Lung (tissue), 12 donors: ENCODE data around the gene CD226. TPM values are rescaled to one million over a fixed set of nuclear protein-coding genes. Genes with fewer than 3 reads are reported as not detected.
"Not testable (repeated sequence)": the region's sequence is repeated elsewhere in the genome, so short reads cannot be mapped to it uniquely, and the experiment has no call there.

ENCODE experiments used
- ATAC-seq: fragments of 200-7000 bp; cut with Tn5 transposase; one replicate; pipeline ENCODE4 v1.9.1; 2020; ENCODE audit warnings: moderate number of reproducible peaks; ENCODE audit not compliant: insufficient read depth, low FRiP score
- DNase-seq, 3 donors: peaks; one replicate each; pipeline ENCODE4 v3.0.0-alpha.2; 2013 to 2017
- H3K27ac ChIP-seq, 2 donors: one replicate each; pipeline ENCODE4 v1.5.1; 2013; ENCODE audit warnings: mild to moderate bottlenecking in 2 of 2, moderate library complexity in 2 of 2, control low read depth in 1 of 2, inconsistent platforms in 1 of 2, low read depth in 1 of 2, low read length in 1 of 2
- H3K27me3 ChIP-seq, 3 donors: one replicate each; pipeline ENCODE4 v1.5.1; 2013; ENCODE audit warnings: low read length in 2 of 3; ENCODE audit not compliant: control insufficient read depth in 3 of 3, insufficient read depth in 3 of 3
- H3K36me3 ChIP-seq, 4 donors: one replicate each; pipeline ENCODE4 v1.5.1; 2013; ENCODE audit warnings: low read length in 4 of 4, mild to moderate bottlenecking in 1 of 4, moderate library complexity in 1 of 4; ENCODE audit not compliant: control insufficient read depth in 4 of 4, insufficient read depth in 4 of 4
- H3K4me1 ChIP-seq, 5 donors: one replicate each; pipeline ENCODE4 v1.5.1; 2013; ENCODE audit warnings: low read length in 5 of 5, mild to moderate bottlenecking in 2 of 5, moderate library complexity in 1 of 5; ENCODE audit not compliant: control insufficient read depth in 5 of 5, insufficient read depth in 5 of 5
- H3K4me3 ChIP-seq: one replicate; pipeline ENCODE4 v1.5.1; 2013; ENCODE audit warnings: mild to moderate bottlenecking, control low read depth, moderate library complexity
- H3K9ac ChIP-seq, 2 donors: one replicate each; pipeline ENCODE4 v1.5.1; 2013; ENCODE audit warnings: low read length in 2 of 2, control low read depth in 1 of 2; ENCODE audit not compliant: insufficient read depth in 1 of 2
- H3K9me3 ChIP-seq, 4 donors: one replicate each; pipeline ENCODE4 v1.5.1; 2013; ENCODE audit warnings: low read length in 3 of 4, mild to moderate bottlenecking in 1 of 4, moderate library complexity in 1 of 4; ENCODE audit not compliant: control insufficient read depth in 4 of 4, insufficient read depth in 3 of 4
- CTCF ChIP-seq: IDR thresholded peaks from 2 replicates; pipeline ENCODE4 v1.5.1; 2012; ENCODE audit warnings: mild to moderate bottlenecking; ENCODE audit errors: control extremely low read depth, extremely low read depth
- WGBS, 2 donors: extraction: QIAGEN DNeasy Blood & Tissue Kit; methylation state at CpG; one replicate each; pipeline ENCODE4 v1.1.7; 2013; 5-methylcytosine and 5-hydroxymethylcytosine counted together
- polyA plus RNA-seq, 2 donors: library from polyadenylated mRNA; stranded (reverse); fragments of 200-250 nt; gene quantifications; one replicate each; pipeline ENCODE4 v1.2.1, GENCODE V29; 2013
- total RNA-seq, 2 donors: library from RNA; depleted of rRNA in 1 of 2; stranded (reverse); fragments of >200 nt in 1 of 2; gene quantifications; one replicate each; pipeline ENCODE4 v1.2.1, GENCODE V29; 2014 to 2021
- donor health status: control.
- donor health status: control.
- donor health status: Bipolar disorder and iron deficiency.
- donor health status: healthy.
- donor health status: DM: yes; HTN: yes; CAD: no.

Gene CD226
- total and polyA plus RNA-seq, 4 donors, result 0.49 to 6.3 (median 2.7) TPM

- DNase-seq (no peak), ATAC-seq (no peak)
- Histone ChIP-seq H3K4me3 (no peak overlapping the region), H3K27me3 (no peaks in the 10 kb centered on the region), H3K9me3 (no peaks in the 10 kb centered on the region), H3K36me3 (peaks cover 0 to 4% (median 1%) of the 10 kb centered on the region in 4 donors), H3K27ac (no peak overlapping the region), H3K4me1 (peaks cover 0 to 5% (median 0%) of the 10 kb centered on the region in 5 donors), H3K9ac (no peak overlapping the region)
- 94 to 95% methylated on average over 3 of the region's 3 CpGs for WGBS, 2 donors
- no peak for TF ChIP-seq CTCF
Measured at GRCh38 chr18:69838620-69839411, 108.9 kb downstream of the CD226 start.

- WGBS, 2 donors, result 96 to 98% methylated on average over 1 of the region's 1 CpG
- no peaks in the 10 kb centered on the region for H3K27me3 ChIP-seq
- no peak overlapping the region for H3K4me3 ChIP-seq
- H3K9me3 ChIP-seq, result no peaks in the 10 kb centered on the region
- H3K9ac ChIP-seq, result no peak overlapping the region
- peaks cover 0 to 4% (median 1%) of the 10 kb centered on the region in 4 donors for H3K36me3 ChIP-seq
- no peak overlapping the region for H3K27ac ChIP-seq
- ATAC-seq (no peak), DNase-seq (no peak)
- TF ChIP-seq CTCF, result no peak
- peaks cover 0 to 5% (median 0%) of the 10 kb centered on the region in 5 donors for H3K4me1 ChIP-seq
Measured at GRCh38 chr18:69838003-69838402, 109.7 kb downstream of the CD226 start.

GRCh38 chr18:69834980-69835379 lies 112.7 kb downstream of the CD226 start:
- H3K9ac ChIP-seq, DNase-seq: not testable (repeated sequence)

GRCh38 chr18:69830189-69830588 lies 117.5 kb downstream of the CD226 start:
- TF ChIP-seq CTCF, result no peak
- no peak overlapping the region for H3K4me3 ChIP-seq
- no peaks in the 10 kb centered on the region for H3K27me3 ChIP-seq
- no peak overlapping the region for H3K27ac ChIP-seq
- DNase-seq (no peak), ATAC-seq (no peak)
- no peaks in the 10 kb centered on the region for H3K4me1 ChIP-seq
- H3K36me3 ChIP-seq, result peaks cover 0 to 7% (median 2%) of the 10 kb centered on the region in 4 donors
- WGBS, 2 donors, result 91 to 95% methylated on average over 1 of the region's 1 CpG
- no peaks in the 10 kb centered on the region for H3K9me3 ChIP-seq
- no peak overlapping the region for H3K9ac ChIP-seq

More at GRCh38 chr18:69834980-69835379, 112.7 kb downstream of the CD226 start:
- 93 to 96% methylated on average over 12 of the region's 12 CpGs for WGBS, 2 donors
- ATAC-seq, H3K9me3 ChIP-seq, H3K4me1 ChIP-seq, H3K27ac ChIP-seq, H3K36me3 ChIP-seq, H3K4me3 ChIP-seq, H3K27me3 ChIP-seq: not testable (repeated sequence)
